ENCODE data around the gene CDCA4.

GRCh38 chr14:105026802-105027563 lies 6.1 kb upstream of the CDCA4 start:
- TF ChIP-seq GATA3 (IDR thresholded peaks at IDR 0.05; ENCODE audit: low read depth, low read length): no peak
- TF ChIP-seq GATA2 (IDR thresholded peaks at IDR 0.05; ENCODE audit: low read depth, low read length): no peak

All from SH-SY5Y (cell line).